Neural progenitor cell (in vitro differentiated cells): ENCODE measurements around the gene STPG4. TPM values are rescaled to one million over a fixed set of nuclear protein-coding genes. Genes with fewer than 3 reads are reported as not detected.

Source experiments
- DNase-seq: peaks from one replicate; pipeline ENCODE4 v3.0.0-alpha.2; 2016; ENCODE audit warnings: low spot score
- H2AFZ ChIP-seq: fragments of 200-600 bp; sonication (generic); replicated peaks from 2 replicates; pipeline ENCODE4 v1.6.1; 2016; ENCODE audit warnings: antibody characterized with exemption
- H3F3A ChIP-seq: fragments of 200-600 bp; sonication (generic); 2 replicates; pipeline ENCODE4 v1.6.1; 2016; ENCODE audit warnings: antibody characterized with exemption, low read depth
- H3K27ac ChIP-seq: fragments of 200-600 bp; sonication (generic); 2 replicates; pipeline ENCODE4 v1.5.1; 2016; ENCODE audit warnings: mild to moderate bottlenecking
- H3K27me3 ChIP-seq: fragments of 200-600 bp; sonication (generic); 2 replicates; pipeline ENCODE4 v1.6.1; 2016; ENCODE audit warnings: mild to moderate bottlenecking, moderate library complexity
- H3K36me3 ChIP-seq: fragments of 200-600 bp; sonication (generic); 2 replicates; pipeline ENCODE4 v1.5.1; 2016
- H3K4me1 ChIP-seq: fragments of 200-600 bp; sonication (generic); 2 replicates; pipeline ENCODE4 v1.6.1; 2016; ENCODE audit warnings: mixed run types
- H3K4me2 ChIP-seq: fragments of 200-600 bp; sonication (generic); 2 replicates; pipeline ENCODE4 v1.6.1; 2016
- H3K4me3 ChIP-seq: fragments of 200-600 bp; sonication (generic); 2 replicates; pipeline ENCODE4 v1.5.1; 2016
- H3K79me2 ChIP-seq: fragments of 200-600 bp; sonication (generic); 2 replicates; pipeline ENCODE4 v1.6.1; 2016; ENCODE audit warnings: low read depth
- H3K9ac ChIP-seq: fragments of 200-600 bp; sonication (generic); 2 replicates; pipeline ENCODE4 v1.6.1; 2016
- H3K9me3 ChIP-seq: fragments of 200-600 bp; sonication (generic); 2 replicates; pipeline ENCODE4 v1.5.1; 2016; ENCODE audit warnings: low read depth
- H4K20me1 ChIP-seq: fragments of 200-600 bp; sonication (generic); 2 replicates; pipeline ENCODE4 v1.6.1; 2016; ENCODE audit warnings: low read depth
- H3K27ac Mint-ChIP-seq: 3 replicates; pipeline ENCODE4 v1.8.0; 2021; ENCODE audit warnings: mixed read lengths
- H3K27me3 Mint-ChIP-seq: 2 replicates; pipeline ENCODE4 v1.8.0; 2022; ENCODE audit warnings: low read depth, mild to moderate bottlenecking, inconsistent platforms, moderate library complexity, mixed read lengths; ENCODE audit not compliant: insufficient read depth
- H3K36me3 Mint-ChIP-seq: 3 replicates; pipeline ENCODE4 v1.8.0; 2021; ENCODE audit warnings: mixed read lengths
- H3K4me1 Mint-ChIP-seq: 3 replicates; pipeline ENCODE4 v1.8.0; 2021; ENCODE audit warnings: mixed read lengths
- H3K4me3 Mint-ChIP-seq: 3 replicates; pipeline ENCODE4 v1.8.0; 2021; ENCODE audit warnings: mild to moderate bottlenecking, moderate library complexity, mixed read lengths
- H3K9me3 Mint-ChIP-seq: 3 replicates; pipeline ENCODE4 v1.8.0; 2020; ENCODE audit warnings: mixed read lengths
- EZH2 ChIP-seq: fragments of 200-600 bp; sonication (generic); IDR thresholded peaks from 2 replicates; pipeline ENCODE4 v1.6.1; 2017; ENCODE audit warnings: antibody characterized with exemption, mild to moderate bottlenecking, moderate library complexity
- EZH2phosphoT487 ChIP-seq: fragments of 200-600 bp; sonication (generic); IDR thresholded peaks from 2 replicates; pipeline ENCODE4 v1.6.1; 2017; ENCODE audit warnings: antibody characterized with exemption
- total RNA-seq: library from RNA; depleted of rRNA; stranded (reverse); fragments of >200 nt; gene quantifications from 2 replicates; pipeline ENCODE4 v1.2.3, GENCODE V29; 2015; ENCODE audit warnings: low replicate concordance
- TF ChIP-seq, protein P1 (sequence below): fragments of 200-600 bp; sonication (generic); IDR thresholded peaks from 2 replicates; pipeline ENCODE4 v1.5.1; 2017; ENCODE audit warnings: antibody characterized with exemption, mild to moderate bottlenecking

Gene STPG4
- total RNA-seq, 1 donor from 2014 or later, result not detected

DNA sequence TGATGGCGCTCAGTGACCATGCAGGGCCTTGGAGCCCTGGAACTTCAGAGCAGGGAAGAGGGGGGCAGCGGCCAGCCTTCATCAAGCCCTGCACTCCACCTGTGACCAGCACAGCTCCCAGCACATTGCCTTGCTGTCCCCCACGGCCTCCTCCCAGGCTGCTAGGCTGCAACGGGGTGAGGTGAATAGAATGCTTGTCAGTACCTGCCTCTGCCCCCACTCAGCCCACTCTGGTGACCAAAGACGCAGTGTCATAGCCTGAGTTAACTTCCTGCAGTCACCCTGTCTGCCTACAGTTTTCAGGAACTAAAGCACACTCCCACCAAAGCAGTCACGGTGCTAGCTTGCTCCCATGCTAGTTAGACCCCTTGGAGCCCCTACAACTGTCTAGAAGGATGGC is 72.1 kb downstream of the STPG4 start:
- H3K79me2 ChIP-seq, result no peaks in the 10 kb centered on the region
- Mint-ChIP-seq H3K9me3 (no peaks in the 10 kb centered on the region), H3K27ac (no peak overlapping the region), H3K27me3 (peaks cover 7% of the 10 kb centered on the region), H3K36me3 (no peaks in the 10 kb centered on the region), H3K4me1 (peaks cover 31% of the 10 kb centered on the region), H3K4me3 (no peak overlapping the region)
- no peaks in the 10 kb centered on the region for H3K9me3 ChIP-seq
- DNase-seq, result no peak
- H2AFZ ChIP-seq, result no peak overlapping the region
- TF ChIP-seq, protein P1, sequence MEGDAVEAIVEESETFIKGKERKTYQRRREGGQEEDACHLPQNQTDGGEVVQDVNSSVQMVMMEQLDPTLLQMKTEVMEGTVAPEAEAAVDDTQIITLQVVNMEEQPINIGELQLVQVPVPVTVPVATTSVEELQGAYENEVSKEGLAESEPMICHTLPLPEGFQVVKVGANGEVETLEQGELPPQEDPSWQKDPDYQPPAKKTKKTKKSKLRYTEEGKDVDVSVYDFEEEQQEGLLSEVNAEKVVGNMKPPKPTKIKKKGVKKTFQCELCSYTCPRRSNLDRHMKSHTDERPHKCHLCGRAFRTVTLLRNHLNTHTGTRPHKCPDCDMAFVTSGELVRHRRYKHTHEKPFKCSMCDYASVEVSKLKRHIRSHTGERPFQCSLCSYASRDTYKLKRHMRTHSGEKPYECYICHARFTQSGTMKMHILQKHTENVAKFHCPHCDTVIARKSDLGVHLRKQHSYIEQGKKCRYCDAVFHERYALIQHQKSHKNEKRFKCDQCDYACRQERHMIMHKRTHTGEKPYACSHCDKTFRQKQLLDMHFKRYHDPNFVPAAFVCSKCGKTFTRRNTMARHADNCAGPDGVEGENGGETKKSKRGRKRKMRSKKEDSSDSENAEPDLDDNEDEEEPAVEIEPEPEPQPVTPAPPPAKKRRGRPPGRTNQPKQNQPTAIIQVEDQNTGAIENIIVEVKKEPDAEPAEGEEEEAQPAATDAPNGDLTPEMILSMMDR, result no peak
- TF ChIP-seq EZH2 (no peak), EZH2phosphoT487 (no peak)
- no peak overlapping the region for H3K4me2 ChIP-seq
- H3K4me3 ChIP-seq, result no peak overlapping the region
- no peaks in the 10 kb centered on the region for H3K27me3 ChIP-seq
- no peaks in the 10 kb centered on the region for H4K20me1 ChIP-seq
- H3K36me3 ChIP-seq, result no peaks in the 10 kb centered on the region
- H3K4me1 ChIP-seq, result peaks cover 10% of the 10 kb centered on the region
- no peak overlapping the region for H3K9ac ChIP-seq
- no peaks in the 10 kb centered on the region for H3F3A ChIP-seq
- H3K27ac ChIP-seq, result no peak overlapping the region

DNA sequence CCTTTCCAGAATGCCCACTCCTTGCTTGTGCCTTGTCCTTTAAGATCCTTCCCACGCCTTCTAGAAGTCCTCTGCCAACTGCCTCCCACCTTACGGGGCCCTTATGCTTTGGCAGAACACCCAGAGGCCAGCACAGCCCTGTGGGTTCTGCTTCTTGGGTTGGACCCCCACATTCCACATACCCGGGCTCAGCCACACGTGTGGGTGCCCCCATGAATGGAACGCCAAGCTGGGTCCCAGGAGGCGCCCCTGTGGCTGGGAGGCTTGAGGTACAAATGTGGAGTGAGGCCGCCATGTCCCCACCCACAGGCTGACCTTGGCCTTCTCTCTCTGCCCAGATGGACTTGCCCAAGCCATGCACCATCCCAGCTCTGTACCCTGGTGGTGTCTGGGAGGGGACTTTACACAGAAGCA is 74.2 kb downstream of the STPG4 start:
- no peak for DNase-seq
- Histone ChIP-seq H3K79me2 (no peaks in the 10 kb centered on the region), H3K9ac (no peak overlapping the region), H3K4me1 (peaks cover 10% of the 10 kb centered on the region), H3F3A (no peaks in the 10 kb centered on the region), H3K27me3 (no peaks in the 10 kb centered on the region), H3K9me3 (no peaks in the 10 kb centered on the region), H4K20me1 (no peaks in the 10 kb centered on the region), H3K4me2 (no peak overlapping the region), H3K4me3 (no peak overlapping the region), H2AFZ (no peak overlapping the region), H3K36me3 (no peaks in the 10 kb centered on the region), H3K27ac (no peak overlapping the region)
- H3K27ac Mint-ChIP-seq, result no peak overlapping the region
- peaks cover 42% of the 10 kb centered on the region for H3K4me1 Mint-ChIP-seq
- H3K9me3 Mint-ChIP-seq, result no peaks in the 10 kb centered on the region
- H3K27me3 Mint-ChIP-seq, result peaks cover 9% of the 10 kb centered on the region
- TF ChIP-seq EZH2phosphoT487 (no peak), EZH2 (no peak)
- TF ChIP-seq, protein P1, result no peak
- H3K4me3 Mint-ChIP-seq, result no peak overlapping the region
- H3K36me3 Mint-ChIP-seq, result no peaks in the 10 kb centered on the region

DNA sequence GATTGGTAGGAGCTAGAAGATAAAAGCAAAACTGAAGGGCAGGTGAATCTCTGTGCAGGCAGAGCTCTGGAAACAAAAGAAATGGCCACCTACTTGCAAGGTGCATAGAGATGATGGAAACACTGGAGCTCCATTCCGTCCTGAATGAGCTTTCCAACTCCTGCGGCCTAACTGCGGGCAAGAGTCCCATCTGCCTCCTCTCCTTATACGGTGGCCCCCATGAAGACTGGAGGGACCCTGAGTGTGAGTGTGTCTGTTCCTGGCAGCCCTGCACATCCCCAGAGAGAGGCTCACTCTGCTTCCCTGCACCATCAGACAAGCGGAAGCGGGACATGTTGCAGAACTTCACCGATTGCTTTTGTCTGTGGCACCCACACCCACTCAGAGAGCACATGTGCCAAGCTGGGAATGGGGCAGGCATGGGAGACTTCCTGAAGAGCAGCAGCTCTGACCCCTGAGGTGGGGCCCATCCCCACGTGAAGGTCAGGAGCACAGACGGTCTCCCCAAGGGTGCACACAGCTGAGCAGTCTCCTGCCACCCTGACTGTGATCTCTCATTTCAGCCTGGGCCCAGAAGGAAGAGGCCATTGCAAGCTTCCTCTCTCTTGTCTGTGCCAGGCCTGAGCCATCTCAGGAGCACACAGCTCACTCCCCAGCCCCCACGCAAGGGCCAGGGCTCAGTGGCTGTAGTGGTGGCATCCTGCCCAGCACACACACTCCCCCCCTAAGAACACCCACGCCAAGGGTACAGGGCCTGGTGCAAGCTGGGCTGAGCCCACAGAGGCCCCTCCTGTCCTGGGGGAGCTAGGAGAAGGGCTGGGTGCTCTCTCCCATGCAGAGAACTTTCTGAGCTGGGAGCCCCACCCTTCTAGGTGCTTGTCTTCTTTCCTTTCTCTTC is 75.3 kb downstream of the STPG4 start:
- no peaks in the 10 kb centered on the region for H3K9me3 ChIP-seq
- Mint-ChIP-seq H3K4me1 (peaks cover 45% of the 10 kb centered on the region), H3K4me3 (no peak overlapping the region), H3K36me3 (no peaks in the 10 kb centered on the region), H3K27ac (peak overlapping the region; percentile 97), H3K9me3 (no peaks in the 10 kb centered on the region), H3K27me3 (peaks cover 12% of the 10 kb centered on the region)
- H3K27ac ChIP-seq, result no peak overlapping the region
- no peaks in the 10 kb centered on the region for H3F3A ChIP-seq
- H3K4me2 ChIP-seq, result no peak overlapping the region
- no peak for TF ChIP-seq EZH2phosphoT487
- TF ChIP-seq, protein P1, result no peak
- TF ChIP-seq EZH2, result no peak
- no peak overlapping the region for H3K9ac ChIP-seq
- H3K27me3 ChIP-seq, result no peaks in the 10 kb centered on the region
- peaks cover 10% of the 10 kb centered on the region for H3K4me1 ChIP-seq
- no peaks in the 10 kb centered on the region for H3K36me3 ChIP-seq
- no peaks in the 10 kb centered on the region for H3K79me2 ChIP-seq
- H4K20me1 ChIP-seq, result no peaks in the 10 kb centered on the region
- no peak overlapping the region for H2AFZ ChIP-seq
- no peak for DNase-seq
- no peak overlapping the region for H3K4me3 ChIP-seq
